HepG2 (cell line): Measurements from ENCODE around the gene USH2A.

Experiments used
- CTCF ChIP-seq: sonication (generic); formaldehyde crosslinking; IDR thresholded peaks from 2 replicates; pipeline ENCODE4 v1.5.0; 2020; ENCODE audit warnings: mild to moderate bottlenecking, missing genetic modification reagents, moderate library complexity
- JUND ChIP-seq: sonication (generic); formaldehyde crosslinking; IDR thresholded peaks from 2 replicates; pipeline ENCODE4 v1.8.0; 2022; ENCODE audit warnings: mild to moderate bottlenecking, missing genetic modification reagents
- SRF ChIP-seq: IDR thresholded peaks from 2 replicates; pipeline ENCODE4 v1.6.1; 2011; ENCODE audit warnings: mild to moderate bottlenecking, low read depth, low read length, moderate library complexity
- XBP1 ChIP-seq: sonication (generic); formaldehyde crosslinking; IDR thresholded peaks from 2 replicates; pipeline ENCODE4 v1.5.0; 2020; ENCODE audit warnings: missing genetic modification reagents
- ZNF724P ChIP-seq: sonication (generic); formaldehyde crosslinking; IDR thresholded peaks from 2 replicates; pipeline ENCODE4 v1.8.0; 2022; ENCODE audit warnings: missing genetic modification reagents, borderline replicate concordance
- TF ChIP-seq, protein P1 (sequence below): sonication (generic); formaldehyde crosslinking; IDR thresholded peaks from 2 replicates; pipeline ENCODE4 v1.8.0; 2022; ENCODE audit warnings: mild to moderate bottlenecking, missing genetic modification reagents, moderate library complexity

DNA sequence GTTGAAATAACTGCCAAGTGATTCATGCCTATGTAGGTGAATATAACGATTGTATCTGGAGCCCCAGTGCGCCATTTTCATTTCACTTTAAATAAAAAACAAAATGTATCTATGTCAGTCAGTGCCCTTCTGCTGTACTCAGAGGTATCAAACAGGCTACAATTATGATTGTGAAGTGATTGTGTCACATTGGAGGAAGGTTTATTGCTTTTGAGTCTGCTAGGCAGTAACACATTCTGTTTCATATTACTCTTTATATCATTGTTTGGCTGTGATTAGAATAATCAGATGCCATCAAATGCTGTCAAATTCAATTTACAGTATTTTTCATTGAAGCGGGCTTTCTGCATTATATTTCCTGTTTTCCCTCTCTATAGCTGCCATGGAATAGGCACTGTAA, 684.2 kb downstream of the USH2A start:
- TF ChIP-seq SRF (no peak), JUND (CRISPR knock-in tag) (no peak), XBP1 (CRISPR knock-in tag) (no peak), CTCF (CRISPR knock-in tag) (no peak), ZNF724P (CRISPR knock-in tag) (no peak)
- TF ChIP-seq, protein P1, sequence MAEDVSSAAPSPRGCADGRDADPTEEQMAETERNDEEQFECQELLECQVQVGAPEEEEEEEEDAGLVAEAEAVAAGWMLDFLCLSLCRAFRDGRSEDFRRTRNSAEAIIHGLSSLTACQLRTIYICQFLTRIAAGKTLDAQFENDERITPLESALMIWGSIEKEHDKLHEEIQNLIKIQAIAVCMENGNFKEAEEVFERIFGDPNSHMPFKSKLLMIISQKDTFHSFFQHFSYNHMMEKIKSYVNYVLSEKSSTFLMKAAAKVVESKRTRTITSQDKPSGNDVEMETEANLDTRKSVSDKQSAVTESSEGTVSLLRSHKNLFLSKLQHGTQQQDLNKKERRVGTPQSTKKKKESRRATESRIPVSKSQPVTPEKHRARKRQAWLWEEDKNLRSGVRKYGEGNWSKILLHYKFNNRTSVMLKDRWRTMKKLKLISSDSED (CRISPR knock-in tag) = no peak
